ENCODE measurements around the gene PSMG4. TPM values are rescaled to one million over a fixed set of nuclear protein-coding genes. Genes with fewer than 3 reads are reported as not detected.

The PSMG4 gene
- total RNA-seq, 1 experiment from 2014 or later, result 27.0 TPM

DNA sequence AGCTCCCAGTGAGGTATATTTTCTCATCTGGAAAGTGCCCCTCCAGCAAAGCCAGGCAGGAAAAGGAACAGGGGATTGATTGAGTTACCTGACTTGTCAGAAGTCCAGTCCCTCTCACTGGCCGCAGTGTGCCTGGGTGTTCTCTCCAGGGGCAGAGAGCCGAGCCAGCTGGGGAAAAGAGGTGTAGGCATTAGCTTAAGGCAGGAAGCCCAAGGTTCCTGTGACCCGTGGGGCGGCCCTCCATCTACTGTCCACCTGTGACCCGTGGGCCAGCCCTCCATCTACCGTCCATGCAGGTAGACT, 2.7 kb downstream of the PSMG4 start:
- Histone ChIP-seq H3K4me3 (ENCODE audit: low read depth in 2 of 2, low read length in 2 of 2) (no peak overlapping the region), H3K27ac (ENCODE audit: low read length) (peak overlapping the region; percentile 88; the same call in 1 of the 2 replicates), H3K4me1 (ENCODE audit: control insufficient read depth, insufficient read depth, low read length) (peaks cover 18% of the 10 kb centered on the region), H3K9me3 (ENCODE audit: control insufficient read depth, insufficient read depth, low read depth, low read length) (no peaks in the 10 kb centered on the region), H3K36me3 (ENCODE audit: control insufficient read depth, insufficient read depth, low read length) (no peaks in the 10 kb centered on the region; the same call in 1 of the 2 replicates), H3K27me3 (ENCODE audit: control insufficient read depth, insufficient read depth, low read length) (no peaks in the 10 kb centered on the region)
- ChIA-PET POLR2A (interaction anchor here (0.6 kb wide), 1 partner anchor 51 kb away, joined by 3 read pairs; no protein-coding TSS in a partner anchor), CTCF (no interaction called here)
- intact Hi-C loops (cut with micrococcal nuclease; ENCODE audit: unreplicated experiment) (no loop called here), in situ Hi-C loops (cut with HindIII; ENCODE audit: low pct_unique_long_range_greater_than_20kb, low sequenced_read_pairs) (no loop called here)
- ATAC-seq (no peak), DNase-seq (ENCODE audit: low read depth, low spot score) (no peak)
- no peak for TF ChIP-seq TCF7L2 (IDR thresholded peaks at IDR 0.05; ENCODE audit: low read depth, low read length)
- TF ChIP-seq POLR2AphosphoS5 (IDR thresholded peaks at IDR 0.05; ENCODE audit: low read depth, low read length), result no peak
- no TSS peak for BruUV-seq (replicated peaks)

DNA sequence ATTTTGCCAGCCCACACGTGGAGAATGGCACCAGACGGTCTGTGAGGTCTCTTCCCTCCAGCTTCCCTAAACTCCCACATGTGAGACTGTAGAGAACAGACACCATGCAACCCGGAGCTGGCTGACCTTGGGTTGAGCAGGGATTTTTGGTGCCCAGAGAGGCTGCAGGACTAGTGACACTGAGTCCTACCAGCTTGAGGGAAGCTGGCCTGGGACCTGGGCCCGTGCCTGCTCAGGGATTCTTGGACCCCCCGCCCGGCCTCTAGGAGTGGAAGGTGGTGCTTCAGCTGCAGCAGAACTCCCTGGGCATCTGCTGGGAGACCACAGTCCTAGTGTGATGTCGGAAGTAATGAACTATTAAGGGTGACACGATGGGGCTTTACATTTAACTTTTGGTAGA, 3.2 kb downstream of the PSMG4 start:
- ChIA-PET CTCF (no interaction called here), POLR2A (no interaction called here)
- TF ChIP-seq TCF7L2 (IDR thresholded peaks at IDR 0.05; ENCODE audit: low read depth, low read length), result no peak
- TF ChIP-seq POLR2AphosphoS5 (IDR thresholded peaks at IDR 0.05; ENCODE audit: low read depth, low read length), result no peak
- TF ChIP-seq SIN3A (IDR thresholded peaks at IDR 0.05; ENCODE audit: borderline replicate concordance, insufficient read depth, low read depth, low read length), result no peak
- TF ChIP-seq, protein P1, sequence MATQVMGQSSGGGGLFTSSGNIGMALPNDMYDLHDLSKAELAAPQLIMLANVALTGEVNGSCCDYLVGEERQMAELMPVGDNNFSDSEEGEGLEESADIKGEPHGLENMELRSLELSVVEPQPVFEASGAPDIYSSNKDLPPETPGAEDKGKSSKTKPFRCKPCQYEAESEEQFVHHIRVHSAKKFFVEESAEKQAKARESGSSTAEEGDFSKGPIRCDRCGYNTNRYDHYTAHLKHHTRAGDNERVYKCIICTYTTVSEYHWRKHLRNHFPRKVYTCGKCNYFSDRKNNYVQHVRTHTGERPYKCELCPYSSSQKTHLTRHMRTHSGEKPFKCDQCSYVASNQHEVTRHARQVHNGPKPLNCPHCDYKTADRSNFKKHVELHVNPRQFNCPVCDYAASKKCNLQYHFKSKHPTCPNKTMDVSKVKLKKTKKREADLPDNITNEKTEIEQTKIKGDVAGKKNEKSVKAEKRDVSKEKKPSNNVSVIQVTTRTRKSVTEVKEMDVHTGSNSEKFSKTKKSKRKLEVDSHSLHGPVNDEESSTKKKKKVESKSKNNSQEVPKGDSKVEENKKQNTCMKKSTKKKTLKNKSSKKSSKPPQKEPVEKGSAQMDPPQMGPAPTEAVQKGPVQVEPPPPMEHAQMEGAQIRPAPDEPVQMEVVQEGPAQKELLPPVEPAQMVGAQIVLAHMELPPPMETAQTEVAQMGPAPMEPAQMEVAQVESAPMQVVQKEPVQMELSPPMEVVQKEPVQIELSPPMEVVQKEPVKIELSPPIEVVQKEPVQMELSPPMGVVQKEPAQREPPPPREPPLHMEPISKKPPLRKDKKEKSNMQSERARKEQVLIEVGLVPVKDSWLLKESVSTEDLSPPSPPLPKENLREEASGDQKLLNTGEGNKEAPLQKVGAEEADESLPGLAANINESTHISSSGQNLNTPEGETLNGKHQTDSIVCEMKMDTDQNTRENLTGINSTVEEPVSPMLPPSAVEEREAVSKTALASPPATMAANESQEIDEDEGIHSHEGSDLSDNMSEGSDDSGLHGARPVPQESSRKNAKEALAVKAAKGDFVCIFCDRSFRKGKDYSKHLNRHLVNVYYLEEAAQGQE (IDR thresholded peaks at IDR 0.05; ENCODE audit: insufficient read depth in 1 of 2, low read depth in 2 of 2, low read length in 1 of 2), result no peak
- TF ChIP-seq, protein P2, sequence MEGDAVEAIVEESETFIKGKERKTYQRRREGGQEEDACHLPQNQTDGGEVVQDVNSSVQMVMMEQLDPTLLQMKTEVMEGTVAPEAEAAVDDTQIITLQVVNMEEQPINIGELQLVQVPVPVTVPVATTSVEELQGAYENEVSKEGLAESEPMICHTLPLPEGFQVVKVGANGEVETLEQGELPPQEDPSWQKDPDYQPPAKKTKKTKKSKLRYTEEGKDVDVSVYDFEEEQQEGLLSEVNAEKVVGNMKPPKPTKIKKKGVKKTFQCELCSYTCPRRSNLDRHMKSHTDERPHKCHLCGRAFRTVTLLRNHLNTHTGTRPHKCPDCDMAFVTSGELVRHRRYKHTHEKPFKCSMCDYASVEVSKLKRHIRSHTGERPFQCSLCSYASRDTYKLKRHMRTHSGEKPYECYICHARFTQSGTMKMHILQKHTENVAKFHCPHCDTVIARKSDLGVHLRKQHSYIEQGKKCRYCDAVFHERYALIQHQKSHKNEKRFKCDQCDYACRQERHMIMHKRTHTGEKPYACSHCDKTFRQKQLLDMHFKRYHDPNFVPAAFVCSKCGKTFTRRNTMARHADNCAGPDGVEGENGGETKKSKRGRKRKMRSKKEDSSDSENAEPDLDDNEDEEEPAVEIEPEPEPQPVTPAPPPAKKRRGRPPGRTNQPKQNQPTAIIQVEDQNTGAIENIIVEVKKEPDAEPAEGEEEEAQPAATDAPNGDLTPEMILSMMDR (IDR thresholded peaks at IDR 0.05), result no peak
- BruUV-seq (replicated peaks), result no TSS peak
- intact Hi-C loops (cut with micrococcal nuclease; ENCODE audit: unreplicated experiment) (no loop called here), in situ Hi-C loops (cut with HindIII; ENCODE audit: low pct_unique_long_range_greater_than_20kb, low sequenced_read_pairs) (no loop called here)
- Histone ChIP-seq H3K9me3 (ENCODE audit: control insufficient read depth, insufficient read depth, low read depth, low read length) (no peaks in the 10 kb centered on the region), H3K27me3 (ENCODE audit: control insufficient read depth, insufficient read depth, low read length) (no peaks in the 10 kb centered on the region), H3K4me3 (ENCODE audit: low read depth in 2 of 2, low read length in 2 of 2) (no peak overlapping the region), H3K36me3 (ENCODE audit: control insufficient read depth, insufficient read depth, low read length) (no peaks in the 10 kb centered on the region; the same call in 1 of the 2 replicates), H3K4me1 (ENCODE audit: control insufficient read depth, insufficient read depth, low read length) (peaks cover 18% of the 10 kb centered on the region), H3K27ac (ENCODE audit: low read length) (no peak overlapping the region)
- DNase-seq (ENCODE audit: low read depth, low spot score) (no peak), ATAC-seq (no peak)

DNA sequence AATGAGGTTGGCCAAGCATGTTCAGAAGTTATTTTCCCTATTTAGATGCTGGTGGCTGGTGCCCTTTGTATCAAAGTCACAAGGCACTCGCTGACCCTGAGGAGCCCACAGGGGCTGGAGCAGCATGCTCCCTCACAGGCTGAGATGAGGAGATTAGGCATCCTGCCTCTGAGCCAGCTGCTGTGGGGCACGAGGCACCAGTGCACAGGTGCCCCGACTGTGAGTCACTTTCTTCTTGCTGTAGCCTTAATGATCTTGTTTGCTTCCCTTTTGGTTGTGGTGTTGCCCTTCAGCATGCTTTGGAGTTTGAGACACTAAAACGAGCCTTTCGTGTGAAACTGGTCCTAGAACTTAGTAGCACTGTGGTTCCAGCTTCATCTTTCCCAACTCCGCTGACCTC, 4.3 kb downstream of the PSMG4 start:
- H3K4me1 ChIP-seq (ENCODE audit: control insufficient read depth, insufficient read depth, low read length), result peaks cover 17% of the 10 kb centered on the region
- intact Hi-C loops (cut with micrococcal nuclease; ENCODE audit: unreplicated experiment), result no loop called here
- in situ Hi-C loops (cut with HindIII; ENCODE audit: low pct_unique_long_range_greater_than_20kb, low sequenced_read_pairs), result no loop called here
- no peaks in the 10 kb centered on the region for H3K27me3 ChIP-seq (ENCODE audit: control insufficient read depth, insufficient read depth, low read length)
- CTCF ChIA-PET, result no interaction called here
- H3K36me3 ChIP-seq (ENCODE audit: control insufficient read depth, insufficient read depth, low read length), result no peaks in the 10 kb centered on the region; the same call in 1 of the 2 replicates
- DNase-seq (ENCODE audit: low read depth, low spot score) (no peak), ATAC-seq (no peak)
- POLR2A ChIA-PET, result no interaction called here
- BruUV-seq (replicated peaks), result no TSS peak
- no peak overlapping the region for H3K4me3 ChIP-seq (ENCODE audit: low read depth in 2 of 2, low read length in 2 of 2)
- H3K9me3 ChIP-seq (ENCODE audit: control insufficient read depth, insufficient read depth, low read depth, low read length), result no peaks in the 10 kb centered on the region
- no peak overlapping the region for H3K27ac ChIP-seq (ENCODE audit: low read length)
- TF ChIP-seq, protein P1 (IDR thresholded peaks at IDR 0.05; ENCODE audit: insufficient read depth in 1 of 2, low read depth in 2 of 2, low read length in 1 of 2), result no peak
- TF ChIP-seq, protein P2 (IDR thresholded peaks at IDR 0.05), result no peak
- no peak for TF ChIP-seq POLR2AphosphoS5 (IDR thresholded peaks at IDR 0.05; ENCODE audit: low read depth, low read length)
- TF ChIP-seq SIN3A (IDR thresholded peaks at IDR 0.05; ENCODE audit: borderline replicate concordance, insufficient read depth, low read depth, low read length), result no peak
- TF ChIP-seq TCF7L2 (IDR thresholded peaks at IDR 0.05; ENCODE audit: low read depth, low read length), result no peak
